HL-60 (cell line): Measurements from ENCODE around the gene CRX.
"Not testable (repeated sequence)": the region's sequence is repeated elsewhere in the genome, so short reads cannot be mapped to it uniquely, and the experiment has no call there.

Experiments
- DNase-seq, 2 experiments: peaks; one replicate each; pipeline ENCODE4 v3.0.0-alpha.2; 2010 to 2020; ENCODE audit warnings: low read depth in 1 of 2, low spot score in 1 of 2
- H3K27ac ChIP-seq: fragments of 250-450 bp; sonication (Bioruptor Pico); replicated peaks from 2 replicates; pipeline ENCODE4 v1.5.1; 2020; ENCODE audit warnings: mild to moderate bottlenecking, moderate library complexity
- H3K27me3 ChIP-seq: fragments of 250-450 bp; sonication (Bioruptor Pico); 2 replicates; pipeline ENCODE4 v1.5.1; 2021; ENCODE audit warnings: mild to moderate bottlenecking, moderate library complexity; ENCODE audit not compliant: insufficient read depth, poor library complexity, severe bottlenecking
- H3K4me3 ChIP-seq: replicated peaks from 2 replicates; pipeline ENCODE4 v1.5.1; 2011; ENCODE audit warnings: mild to moderate bottlenecking, control low read depth, low read length; ENCODE audit not compliant: insufficient read depth
- CTCF ChIP-seq: IDR thresholded peaks from one replicate; pipeline ENCODE4 v1.5.1; 2011; ENCODE audit warnings: low read length, control low read depth, inconsistent platforms; ENCODE audit not compliant: insufficient read depth
- GABPA ChIP-seq: IDR thresholded peaks from 2 replicates; pipeline ENCODE4 v1.6.1; 2012; ENCODE audit warnings: low read depth
- POLR2AphosphoS5 ChIP-seq: IDR thresholded peaks from 2 replicates; pipeline ENCODE4 v1.6.1; 2012; ENCODE audit warnings: low read depth
- REST ChIP-seq: IDR thresholded peaks from 2 replicates; pipeline ENCODE4 v1.6.1; 2012; ENCODE audit warnings: low read depth; ENCODE audit not compliant: insufficient replicate concordance
- SPI1 ChIP-seq: IDR thresholded peaks from 2 replicates; pipeline ENCODE4 v1.6.1; 2012; ENCODE audit warnings: low read depth, mild to moderate bottlenecking, borderline replicate concordance

Gene CRX

GRCh38 chr19:47797996-47798903, 23.5 kb upstream of the CRX start:
- TF ChIP-seq REST: no peak
- no peak for DNase-seq
- Histone ChIP-seq H3K4me3 (no peak overlapping the region), H3K27ac (no peak overlapping the region), H3K27me3 (no peaks in the 10 kb centered on the region)

GRCh38 chr19:47798904-47799266, 22.9 kb upstream of the CRX start:
- no peak for DNase-seq
- Histone ChIP-seq H3K27me3 (no peaks in the 10 kb centered on the region), H3K27ac (no peak overlapping the region), H3K4me3 (no peak overlapping the region)
- TF ChIP-seq REST (no peak), POLR2AphosphoS5 (no peak), SPI1 (no peak), GABPA (no peak), CTCF (no peak)

GRCh38 chr19:47801270-47801669, 20.5 kb upstream of the CRX start:
- no peak for TF ChIP-seq CTCF
- no peak for TF ChIP-seq POLR2AphosphoS5
- DNase-seq: no peak
- Histone ChIP-seq H3K4me3 (no peak overlapping the region), H3K27ac (no peak overlapping the region), H3K27me3 (no peaks in the 10 kb centered on the region)

- Histone ChIP-seq H3K27me3 (no peaks in the 10 kb centered on the region), H3K27ac (no peak overlapping the region), H3K4me3 (no peak overlapping the region)
- no peak for DNase-seq
- TF ChIP-seq CTCF (no peak), REST (no peak), SPI1 (no peak)
Observed at GRCh38 chr19:47802521-47803043, 19.2 kb upstream of the CRX start.

- H3K4me3 ChIP-seq, DNase-seq, H3K27me3 ChIP-seq, H3K27ac ChIP-seq: not testable (repeated sequence)
Observed at GRCh38 chr19:47803148-47803547, 18.6 kb upstream of the CRX start.

GRCh38 chr19:47803671-47804070, 18.1 kb upstream of the CRX start:
- H3K27ac ChIP-seq, DNase-seq, H3K27me3 ChIP-seq, H3K4me3 ChIP-seq: not testable (repeated sequence)
